RPMI8226 (cell line): Measurements from ENCODE around the gene LGALS16.
"Not testable (repeated sequence)": the region's sequence is repeated elsewhere in the genome, so short reads cannot be mapped to it uniquely, and the experiment has no call there.

Experiments
- DNase-seq: peaks from one replicate; pipeline ENCODE4 v3.0.0-alpha.2; 2015

LGALS16 gene

GRCh38 chr19:39679056-39679790, 23.5 kb downstream of the LGALS16 start:
- DNase-seq = peak; percentile 64

- DNase-seq = no peak
Observed at GRCh38 chr19:39679791-39680168, 24.1 kb downstream of the LGALS16 start.

GRCh38 chr19:39680593-39680992, 24.9 kb downstream of the LGALS16 start:
- DNase-seq = no peak

DNA sequence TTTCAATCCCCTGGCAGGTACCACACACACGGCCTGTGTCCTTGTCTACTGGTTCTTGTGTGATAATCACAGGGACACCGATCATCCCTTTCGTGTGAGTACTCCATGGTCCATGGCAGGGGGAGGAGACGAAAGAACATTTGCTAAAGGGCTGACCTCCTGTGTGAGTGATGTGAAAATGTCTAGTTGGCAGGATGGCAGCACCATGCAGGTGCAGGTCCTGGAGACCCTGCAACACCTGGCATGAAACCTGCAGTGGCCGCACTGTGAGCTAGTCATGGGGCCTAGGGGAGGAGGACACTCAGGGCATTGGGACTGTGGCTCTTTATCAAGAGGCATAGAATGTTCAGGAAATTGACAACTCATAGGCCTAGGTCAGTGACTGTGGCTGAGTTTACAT, 25.7 kb downstream of the LGALS16 start:
- DNase-seq = peak; percentile 71

GRCh38 chr19:39684267-39684666, 28.6 kb downstream of the LGALS16 start:
- no peak for DNase-seq

GRCh38 chr19:39686739-39687138, 31.0 kb downstream of the LGALS16 start:
- DNase-seq = no peak

DNA sequence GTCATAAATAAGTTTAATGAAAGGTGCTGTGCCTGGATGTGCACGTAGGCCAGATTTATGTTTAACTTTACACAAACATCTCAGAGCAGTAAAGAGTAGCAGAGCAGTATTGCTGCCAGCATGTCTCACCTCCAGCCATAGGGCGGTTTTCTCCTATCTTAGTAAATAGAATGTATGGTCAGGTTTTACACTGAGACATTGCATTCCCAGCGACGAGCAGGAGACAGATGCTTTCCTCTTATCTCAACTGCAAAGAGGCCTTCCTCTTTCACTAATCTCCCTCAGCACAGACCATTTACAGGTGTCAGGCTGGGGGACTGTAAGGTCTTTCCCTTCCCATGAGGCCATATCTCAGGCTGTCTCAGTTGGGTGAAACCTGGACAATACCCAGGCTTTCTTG, 32.9 kb downstream of the LGALS16 start:
- DNase-seq = not testable (repeated sequence)

DNA sequence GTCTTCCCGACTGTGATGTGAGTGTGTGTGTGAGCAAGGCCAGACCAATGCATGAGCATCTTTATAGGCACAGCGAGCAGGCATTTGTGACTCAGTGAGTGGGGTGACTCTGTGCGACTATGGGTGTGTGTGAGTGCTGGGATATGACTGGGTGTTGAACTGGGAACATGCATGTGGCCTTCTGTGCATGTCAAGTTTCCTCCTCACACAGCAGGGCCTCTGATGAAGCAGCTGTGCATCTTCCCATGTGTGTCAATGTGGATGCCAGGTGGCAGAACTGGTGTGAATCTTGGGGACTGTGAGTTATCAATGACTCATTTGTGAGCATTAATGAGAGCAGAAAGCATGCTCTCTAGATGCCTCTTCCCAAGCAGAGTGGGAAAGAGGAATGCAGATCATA, 36.5 kb downstream of the LGALS16 start:
- no peak for DNase-seq

GRCh38 chr19:39692822-39693221, 37.1 kb downstream of the LGALS16 start:
- no peak for DNase-seq

DNA sequence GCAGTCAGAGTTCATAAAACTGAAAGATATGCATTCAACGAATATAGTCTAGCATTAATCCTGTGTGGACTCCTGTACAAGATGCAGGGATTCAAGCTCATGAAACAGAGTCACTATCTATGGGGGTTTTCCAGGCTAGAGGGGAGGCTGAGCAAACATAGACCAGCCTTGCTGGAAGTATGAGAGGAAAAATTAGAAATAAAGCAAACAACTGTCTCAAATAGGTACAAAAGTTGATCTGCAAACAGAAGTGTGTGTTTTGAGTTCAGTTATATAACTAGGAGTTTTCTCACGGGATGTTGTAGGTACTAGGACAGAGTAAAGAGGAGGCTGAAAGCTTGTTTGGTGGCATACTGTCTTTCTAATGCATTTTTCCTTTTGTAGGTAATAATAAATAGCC, 40.0 kb downstream of the LGALS16 start:
- no peak for DNase-seq

- DNase-seq = no peak
Observed at GRCh38 chr19:39696387-39696786, 40.7 kb downstream of the LGALS16 start.

DNA sequence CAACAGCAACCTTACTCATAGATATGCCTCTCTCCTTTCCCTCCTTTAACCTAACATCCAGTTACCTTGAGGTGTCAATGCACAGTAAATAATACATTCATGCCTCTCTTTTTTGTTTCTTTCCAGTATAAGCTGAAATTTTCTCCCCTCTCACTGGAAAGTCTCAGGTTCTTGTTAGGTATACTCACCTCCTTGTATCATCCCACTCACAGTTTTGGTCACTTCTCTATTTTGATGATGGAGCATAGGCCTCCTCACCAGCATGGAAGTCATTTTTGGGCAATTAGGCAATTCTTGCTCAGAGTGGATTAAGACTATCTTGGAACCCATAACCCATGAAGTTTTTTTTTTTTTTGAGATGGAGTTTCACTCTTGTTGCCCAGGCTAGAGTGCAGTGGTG, 42.8 kb downstream of the LGALS16 start:
- DNase-seq = no peak

GRCh38 chr19:39701291-39701690, 45.6 kb downstream of the LGALS16 start:
- DNase-seq = no peak

DNA sequence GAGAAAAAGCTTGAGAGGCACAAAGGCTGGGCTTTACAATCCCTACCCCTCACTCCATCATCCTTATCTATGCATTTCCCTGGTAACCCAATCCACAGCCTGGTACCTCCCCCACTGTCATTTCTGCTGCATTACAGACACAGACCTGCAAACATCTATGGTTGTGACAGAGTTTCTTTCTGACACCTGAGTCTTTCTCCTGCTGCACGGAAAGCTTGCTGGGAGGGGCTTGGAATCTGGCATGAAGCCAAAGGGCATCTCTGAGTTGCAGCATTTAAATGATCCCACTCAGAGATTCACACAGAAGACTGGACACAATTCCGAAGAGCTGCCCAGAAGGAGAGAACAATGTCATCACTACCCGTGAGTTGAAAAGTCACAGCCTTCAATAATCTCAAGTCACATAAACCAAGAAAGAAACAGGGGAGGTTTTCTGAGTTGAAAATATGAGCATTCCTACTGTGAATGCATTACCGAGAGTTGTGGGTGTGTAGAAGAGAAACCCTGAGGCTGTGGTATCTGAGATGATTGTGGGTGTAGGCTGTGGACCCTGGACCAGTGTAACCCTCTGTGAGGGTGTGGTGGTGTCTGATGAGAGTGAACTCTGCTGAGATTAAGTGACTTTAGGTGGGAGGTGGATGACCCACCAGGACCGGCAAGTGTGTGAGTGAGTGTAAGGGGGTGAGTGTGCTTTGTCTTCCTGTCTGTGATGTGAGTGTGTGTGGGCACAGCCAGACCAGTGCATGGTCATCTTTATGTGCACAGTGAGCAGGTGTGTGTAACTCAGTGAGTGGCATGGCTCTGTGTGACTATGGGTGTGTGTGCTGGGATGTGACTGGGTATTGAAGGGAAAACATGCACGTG, 48.7 kb downstream of the LGALS16 start, which contains the start of gene LGALS14:
Gene LGALS14, plus strand, starts transcription at position 301 of the 864 bp plus-strand sequence. Its CDS starts 48 bp downstream, at position 349.
- peak; percentile 5 for DNase-seq

DNA sequence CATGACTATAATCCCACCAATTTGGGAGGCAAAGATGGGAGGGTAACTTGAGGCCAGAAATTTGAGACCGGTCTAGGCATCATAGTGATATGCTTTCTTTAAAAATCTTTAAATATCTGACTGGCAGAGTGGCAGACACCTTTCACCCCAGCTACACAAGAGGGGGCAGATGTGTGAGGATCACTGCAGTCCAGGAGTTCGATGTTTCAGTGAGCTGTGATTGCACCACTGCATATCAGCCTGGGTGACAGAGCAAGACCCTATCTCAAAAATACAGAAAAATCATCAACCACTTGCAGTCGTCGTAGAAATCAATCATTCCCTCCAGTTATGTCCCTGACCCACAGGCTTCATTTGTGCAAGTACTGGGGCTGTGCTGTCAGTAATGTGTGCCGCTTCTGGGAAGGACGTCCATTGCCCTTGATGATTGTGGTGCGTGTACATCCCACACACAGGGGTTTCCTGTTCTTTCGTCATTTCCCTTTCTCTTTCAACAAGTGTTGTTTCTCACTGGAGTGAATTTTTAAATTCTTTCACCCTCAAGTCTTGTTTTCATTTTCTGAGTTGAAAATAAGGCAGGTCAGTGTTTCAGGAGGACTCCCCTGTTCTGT, 50.0 kb downstream of the LGALS16 start:
- no peak for DNase-seq

- DNase-seq = no peak
Observed at GRCh38 chr19:39708594-39708993, 52.9 kb downstream of the LGALS16 start.

- DNase-seq = no peak
Observed at GRCh38 chr19:39709026-39709872, 53.5 kb downstream of the LGALS16 start.
